OCI-LY3 (cell line): ENCODE data around the gene MPDU1.

Experiments
- EZH2phosphoT487 ChIP-seq: fragments of 200-600 bp; shearing (Covaris generic); IDR thresholded peaks from 2 replicates; pipeline ENCODE4 v1.6.1; 2018; ENCODE audit warnings: antibody characterized with exemption, mixed run types, low read depth
- TF ChIP-seq, protein P1 (sequence below): fragments of 200-600, 300-600 bp; sonication (generic); IDR thresholded peaks from 2 replicates; pipeline ENCODE4 v1.5.1; 2014; ENCODE audit warnings: antibody characterized with exemption, low read length, low read depth

GRCh38 chr17:7610641-7611040, 27.0 kb downstream of the MPDU1 start:
- TF ChIP-seq, protein P1, sequence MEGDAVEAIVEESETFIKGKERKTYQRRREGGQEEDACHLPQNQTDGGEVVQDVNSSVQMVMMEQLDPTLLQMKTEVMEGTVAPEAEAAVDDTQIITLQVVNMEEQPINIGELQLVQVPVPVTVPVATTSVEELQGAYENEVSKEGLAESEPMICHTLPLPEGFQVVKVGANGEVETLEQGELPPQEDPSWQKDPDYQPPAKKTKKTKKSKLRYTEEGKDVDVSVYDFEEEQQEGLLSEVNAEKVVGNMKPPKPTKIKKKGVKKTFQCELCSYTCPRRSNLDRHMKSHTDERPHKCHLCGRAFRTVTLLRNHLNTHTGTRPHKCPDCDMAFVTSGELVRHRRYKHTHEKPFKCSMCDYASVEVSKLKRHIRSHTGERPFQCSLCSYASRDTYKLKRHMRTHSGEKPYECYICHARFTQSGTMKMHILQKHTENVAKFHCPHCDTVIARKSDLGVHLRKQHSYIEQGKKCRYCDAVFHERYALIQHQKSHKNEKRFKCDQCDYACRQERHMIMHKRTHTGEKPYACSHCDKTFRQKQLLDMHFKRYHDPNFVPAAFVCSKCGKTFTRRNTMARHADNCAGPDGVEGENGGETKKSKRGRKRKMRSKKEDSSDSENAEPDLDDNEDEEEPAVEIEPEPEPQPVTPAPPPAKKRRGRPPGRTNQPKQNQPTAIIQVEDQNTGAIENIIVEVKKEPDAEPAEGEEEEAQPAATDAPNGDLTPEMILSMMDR, result no peak
- no peak for TF ChIP-seq EZH2phosphoT487
